ENCODE data around the gene ZNF543.

- TF ChIP-seq CTCF (IDR thresholded peaks at IDR 0.05) (no peak), USF1 (IDR thresholded peaks at IDR 0.05; ENCODE audit: borderline replicate concordance, low read depth) (no peak), RXRA (IDR thresholded peaks at IDR 0.05; ENCODE audit: borderline replicate concordance, low read depth) (no peak), NFIC (IDR thresholded peaks at IDR 0.05; ENCODE audit: borderline replicate concordance) (no peak), YY1 (IDR thresholded peaks at IDR 0.05; ENCODE audit: low read depth) (no peak), POLR2AphosphoS5 (IDR thresholded peaks at IDR 0.05; ENCODE audit: low read depth, low read length) (peak; percentile 87)
Observed at GRCh38 chr19:57320180-57321084, at the start of gene ZNF543.

Measured in SK-N-SH (cell line).